Uterus (tissue), 4 donors: ENCODE results near the gene USP25. TPM values are rescaled to one million over a fixed set of nuclear protein-coding genes. Genes with fewer than 3 reads are reported as not detected.

Source experiments
- DNase-seq, 2 donors: peaks; one replicate each; pipeline ENCODE4 v3.0.0-alpha.2; 2019 to 2020
- H3K27ac ChIP-seq, 2 donors: fragments of 200-600 bp; sonication (generic); 1 replicate in 1 of 2; 2 replicates in 1 of 2; pipeline ENCODE4 v1.5.1; 2016 to 2018
- H3K27me3 ChIP-seq, 2 donors: fragments of 200-600 bp; sonication (generic); one replicate each; pipeline ENCODE4 v1.5.1; 2018 to 2019; ENCODE audit warnings: control low read depth in 1 of 2
- H3K36me3 ChIP-seq, 2 donors: fragments of 200-600 bp; sonication (generic); one replicate each; pipeline ENCODE4 v1.5.1; 2019; ENCODE audit warnings: control low read depth in 1 of 2
- H3K4me1 ChIP-seq, 2 donors: fragments of 200-600 bp; sonication (generic); one replicate each; pipeline ENCODE4 v1.5.1; 2018 to 2019; ENCODE audit warnings: control low read depth in 1 of 2
- H3K4me3 ChIP-seq, 2 donors: fragments of 200-600 bp; sonication (generic); 1 replicate in 1 of 2; 2 replicates in 1 of 2; pipeline ENCODE4 v1.5.1; 2018 to 2019; ENCODE audit warnings: mild to moderate bottlenecking in 1 of 2
- H3K9me3 ChIP-seq, 2 donors: fragments of 200-600 bp; sonication (generic); one replicate each; pipeline ENCODE4 v1.5.1; 2019; ENCODE audit warnings: control low read depth in 1 of 2
- CTCF ChIP-seq, 4 experiments: fragments of 200-600 bp in 2 of 4; fragments of 450-650 bp in 2 of 4; sonication (generic) in 2 of 4; IDR thresholded peaks; one replicate each; pipeline ENCODE4 v1.5.1; 2016 to 2019; ENCODE audit warnings: antibody characterized with exemption in 4 of 4, mild to moderate bottlenecking in 2 of 4, moderate library complexity in 1 of 4
- POLR2A ChIP-seq, 2 donors: fragments of 450-650 bp; IDR thresholded peaks; one replicate each; pipeline ENCODE4 v1.6.1; 2016; ENCODE audit warnings: antibody characterized with exemption in 2 of 2, mild to moderate bottlenecking in 1 of 2, moderate library complexity in 1 of 2
- intact Hi-C: fragments of 100-400 bp; cut with DNase I; formaldehyde crosslinking; loops from one replicate; pipeline ENCODE4 v1.15.1; 2023; ENCODE audit warnings: low total_unique reads
- total RNA-seq, 4 donors: library from RNA; depleted of rRNA in 3 of 4; stranded (reverse); fragments of >200 nt in 3 of 4; gene quantifications; one replicate each; pipeline versions ENCODE4 v1.1.0 to v1.2.4, GENCODE V29; 2014 to 2023
- donor health status: DM: yes; HTN: yes; CAD: no.

USP25 gene
- total RNA-seq, 4 donors from 2014 or later = 34.6 to 97.5 (median 63.5) TPM

GRCh38 chr21:15840406-15840805, 110.6 kb downstream of the USP25 start:
- TF ChIP-seq CTCF (IDR thresholded peaks at IDR 0.05) (no peak), POLR2A (IDR thresholded peaks at IDR 0.05) (no peak)
- no peak overlapping the region for H3K27ac ChIP-seq

GRCh38 chr21:15841856-15842564, 112.2 kb downstream of the USP25 start:
- no peaks in the 10 kb centered on the region for H3K4me1 ChIP-seq
- H3K36me3 ChIP-seq = no peaks in the 10 kb centered on the region
- H3K27ac ChIP-seq = no peak overlapping the region
- intact Hi-C loops = no loop called here
- H3K27me3 ChIP-seq = no peaks in the 10 kb centered on the region
- TF ChIP-seq POLR2A (IDR thresholded peaks at IDR 0.05) = no peak
- no peak for TF ChIP-seq CTCF (IDR thresholded peaks at IDR 0.05)
- no peak for DNase-seq
- no peak overlapping the region for H3K4me3 ChIP-seq
- no peaks in the 10 kb centered on the region for H3K9me3 ChIP-seq

More at GRCh38 chr21:15840406-15840805, 110.6 kb downstream of the USP25 start:
- H3K4me1 ChIP-seq = peaks cover 0 to 3% of the 10 kb centered on the region in 2 donors
- no peaks in the 10 kb centered on the region for H3K36me3 ChIP-seq
- intact Hi-C loops = no loop called here
- no peaks in the 10 kb centered on the region for H3K9me3 ChIP-seq
- no peak overlapping the region for H3K4me3 ChIP-seq
- no peak for DNase-seq
- no peaks in the 10 kb centered on the region for H3K27me3 ChIP-seq

- no peaks in the 10 kb centered on the region for H3K36me3 ChIP-seq
- H3K4me3 ChIP-seq = no peak overlapping the region
- DNase-seq = no peak
- no peak overlapping the region for H3K27ac ChIP-seq
- H3K27me3 ChIP-seq = no peaks in the 10 kb centered on the region
- intact Hi-C loops = no loop called here
- H3K4me1 ChIP-seq = no peaks in the 10 kb centered on the region
- H3K9me3 ChIP-seq = no peaks in the 10 kb centered on the region
- TF ChIP-seq POLR2A (IDR thresholded peaks at IDR 0.05) = no peak
Observed at GRCh38 chr21:15842565-15842880, 112.7 kb downstream of the USP25 start.

GRCh38 chr21:15843766-15844165, 114.0 kb downstream of the USP25 start:
- Histone ChIP-seq H3K27me3 (no peaks in the 10 kb centered on the region), H3K9me3 (no peaks in the 10 kb centered on the region), H3K4me3 (no peak overlapping the region), H3K4me1 (no peaks in the 10 kb centered on the region), H3K36me3 (no peaks in the 10 kb centered on the region), H3K27ac (no peak overlapping the region)
- TF ChIP-seq POLR2A (IDR thresholded peaks at IDR 0.05) (no peak), CTCF (IDR thresholded peaks at IDR 0.05) (no peak)
- no peak for DNase-seq
- intact Hi-C loops = no loop called here

DNA sequence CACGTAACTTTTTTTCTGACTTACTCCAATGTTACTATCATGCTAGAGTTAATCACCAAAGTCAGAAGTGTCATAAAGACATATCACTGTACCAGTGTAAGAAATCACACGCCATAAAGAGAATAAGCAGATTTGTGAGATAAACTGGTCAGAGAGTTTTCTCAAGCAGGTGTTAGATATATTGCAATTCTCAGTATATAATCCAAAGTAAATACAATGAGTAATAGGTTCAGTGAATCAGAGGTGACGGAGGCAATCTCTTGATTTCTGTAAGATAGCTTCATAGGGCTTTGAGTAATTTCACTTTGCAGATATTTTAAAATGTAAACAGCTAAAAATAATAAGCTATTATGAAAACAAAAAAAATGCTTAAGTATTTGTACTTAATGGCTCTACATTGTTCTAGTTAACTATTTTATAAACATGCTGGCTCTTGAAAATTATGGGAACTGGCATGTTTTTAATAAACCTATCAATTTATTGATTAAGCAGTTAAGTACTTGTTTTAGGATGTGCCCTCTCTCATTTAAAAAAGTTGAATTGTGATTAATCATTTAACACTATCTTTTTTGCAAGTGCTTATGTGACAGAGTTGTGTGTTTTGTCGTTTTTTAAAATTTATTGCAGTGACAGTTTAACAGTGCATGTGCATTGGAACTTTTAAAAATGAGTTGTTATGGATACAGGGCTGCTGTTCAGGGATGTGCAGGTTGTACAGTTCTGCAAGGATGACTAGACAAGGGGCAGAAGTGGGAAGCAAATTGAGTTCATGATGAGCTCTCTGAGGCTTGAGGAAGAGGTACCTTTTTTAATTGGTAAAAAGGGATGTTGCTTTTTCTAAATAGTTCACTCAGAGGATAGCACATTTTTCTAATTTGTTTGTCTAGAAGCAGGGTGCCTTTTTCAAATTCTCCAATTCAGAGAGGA, 119.1 kb downstream of the USP25 start:
- intact Hi-C loops = no loop called here
- Histone ChIP-seq H3K27me3 (no peaks in the 10 kb centered on the region), H3K4me3 (no peak overlapping the region), H3K4me1 (no peaks in the 10 kb centered on the region), H3K27ac (no peak overlapping the region), H3K36me3 (no peaks in the 10 kb centered on the region), H3K9me3 (no peaks in the 10 kb centered on the region)
- TF ChIP-seq POLR2A (IDR thresholded peaks at IDR 0.05) = no peak
- no peak for TF ChIP-seq CTCF (IDR thresholded peaks at IDR 0.05)
- no peak for DNase-seq
